Lower leg skin (tissue), 3 donors: ENCODE data around the gene PPARGC1A.

Source experiments
- POLR2A ChIP-seq, 2 donors: fragments of 450-650 bp; IDR thresholded peaks; one replicate each; pipeline ENCODE4 v1.6.1; 2016 to 2017; ENCODE audit warnings: antibody characterized with exemption in 2 of 2, mild to moderate bottlenecking in 1 of 2, moderate library complexity in 1 of 2
- TF ChIP-seq, protein P1 (sequence below), 3 donors: fragments of 450-650 bp; IDR thresholded peaks; one replicate each; pipeline ENCODE4 v1.5.1; 2016; ENCODE audit warnings: antibody characterized with exemption in 3 of 3, mild to moderate bottlenecking in 3 of 3, moderate library complexity in 2 of 3

DNA sequence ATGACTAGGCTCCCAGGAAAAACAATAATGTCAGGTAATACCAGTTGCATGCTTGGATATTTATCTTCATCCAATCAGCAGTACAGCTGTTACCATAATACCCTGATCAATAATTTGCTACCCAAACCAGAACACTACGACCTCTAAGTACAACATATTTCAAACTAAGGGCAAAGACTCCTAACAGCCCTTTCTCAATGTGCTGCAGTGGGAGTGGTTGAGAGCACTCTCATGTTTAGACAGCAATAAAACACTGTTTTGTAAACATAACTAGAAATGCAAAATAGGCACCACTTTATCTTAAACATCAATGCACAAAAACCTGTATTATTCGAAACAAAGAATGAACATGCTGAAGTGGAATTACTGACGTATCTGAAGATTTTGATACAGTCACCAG, 28.9 kb downstream of the PPARGC1A start:
- TF ChIP-seq, protein P1, sequence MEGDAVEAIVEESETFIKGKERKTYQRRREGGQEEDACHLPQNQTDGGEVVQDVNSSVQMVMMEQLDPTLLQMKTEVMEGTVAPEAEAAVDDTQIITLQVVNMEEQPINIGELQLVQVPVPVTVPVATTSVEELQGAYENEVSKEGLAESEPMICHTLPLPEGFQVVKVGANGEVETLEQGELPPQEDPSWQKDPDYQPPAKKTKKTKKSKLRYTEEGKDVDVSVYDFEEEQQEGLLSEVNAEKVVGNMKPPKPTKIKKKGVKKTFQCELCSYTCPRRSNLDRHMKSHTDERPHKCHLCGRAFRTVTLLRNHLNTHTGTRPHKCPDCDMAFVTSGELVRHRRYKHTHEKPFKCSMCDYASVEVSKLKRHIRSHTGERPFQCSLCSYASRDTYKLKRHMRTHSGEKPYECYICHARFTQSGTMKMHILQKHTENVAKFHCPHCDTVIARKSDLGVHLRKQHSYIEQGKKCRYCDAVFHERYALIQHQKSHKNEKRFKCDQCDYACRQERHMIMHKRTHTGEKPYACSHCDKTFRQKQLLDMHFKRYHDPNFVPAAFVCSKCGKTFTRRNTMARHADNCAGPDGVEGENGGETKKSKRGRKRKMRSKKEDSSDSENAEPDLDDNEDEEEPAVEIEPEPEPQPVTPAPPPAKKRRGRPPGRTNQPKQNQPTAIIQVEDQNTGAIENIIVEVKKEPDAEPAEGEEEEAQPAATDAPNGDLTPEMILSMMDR (IDR thresholded peaks at IDR 0.05), result no peak
- no peak for TF ChIP-seq POLR2A (IDR thresholded peaks at IDR 0.05)
